GM18498 (cell line): ENCODE results near the gene CFAP46.

ENCODE experiments used
- ATAC-seq: cut with Tn5 transposase; IDR thresholded peaks from one replicate; pipeline ENCODE4 v1.9.1; 2021; ENCODE audit warnings: mild to moderate bottlenecking, moderate library complexity; ENCODE audit not compliant: unreplicated experiment

The CFAP46 gene

GRCh38 chr10:132918617-132919373 is 23.6 kb downstream of the CFAP46 start:
- ATAC-seq, result no peak

GRCh38 chr10:132918264-132918616 is 24.1 kb downstream of the CFAP46 start:
- no peak for ATAC-seq

- no peak for ATAC-seq
These were observed 25.3 kb downstream of the CFAP46 start for GRCh38 chr10:132916956-132917666.

GRCh38 chr10:132916421-132916841 is 25.9 kb downstream of the CFAP46 start:
- no peak for ATAC-seq

GRCh38 chr10:132915411-132915810 is 27.0 kb downstream of the CFAP46 start:
- ATAC-seq, result no peak

- no peak for ATAC-seq
These were observed 27.6 kb downstream of the CFAP46 start for GRCh38 chr10:132914732-132915131.

- no peak for ATAC-seq
These were observed 28.7 kb downstream of the CFAP46 start for GRCh38 chr10:132913559-132914115.

- no peak for ATAC-seq
These were observed 29.4 kb downstream of the CFAP46 start for GRCh38 chr10:132912713-132913558.

- ATAC-seq, result no peak
These were observed 30.1 kb downstream of the CFAP46 start for GRCh38 chr10:132912225-132912712.

- no peak for ATAC-seq
These were observed 30.6 kb downstream of the CFAP46 start for GRCh38 chr10:132911786-132912097.

- no peak for ATAC-seq
These were observed 31.2 kb downstream of the CFAP46 start for GRCh38 chr10:132910901-132911785.

GRCh38 chr10:132910186-132910880 is 32.0 kb downstream of the CFAP46 start:
- no peak for ATAC-seq

GRCh38 chr10:132909491-132910071 is 32.8 kb downstream of the CFAP46 start:
- ATAC-seq, result no peak

- no peak for ATAC-seq
These were observed 33.6 kb downstream of the CFAP46 start for GRCh38 chr10:132908621-132909295.

- no peak for ATAC-seq
These were observed 34.3 kb downstream of the CFAP46 start for GRCh38 chr10:132907821-132908620.

- no peak for ATAC-seq
These were observed 35.5 kb downstream of the CFAP46 start for GRCh38 chr10:132906836-132907235.

GRCh38 chr10:132906106-132906505 is 36.3 kb downstream of the CFAP46 start:
- ATAC-seq, result no peak

- no peak for ATAC-seq
These were observed 36.7 kb downstream of the CFAP46 start for GRCh38 chr10:132905661-132906060.
